ENCODE data around the gene STARD5.

The STARD5 gene

GRCh38 chr15:81289910-81290309 is 34.0 kb downstream of the STARD5 start:
- no peak overlapping the region for H3K27ac ChIP-seq
- no peak for TF ChIP-seq CTCF (conservative IDR thresholded peaks at IDR 0.05)
- TF ChIP-seq ZFX (IDR thresholded peaks at IDR 0.05) = no peak

GRCh38 chr15:81288616-81289015 is 35.3 kb downstream of the STARD5 start:
- no peak for TF ChIP-seq CTCF (conservative IDR thresholded peaks at IDR 0.05)
- no peak for TF ChIP-seq ZFX (IDR thresholded peaks at IDR 0.05)
- no peak overlapping the region for H3K27ac ChIP-seq

GRCh38 chr15:81288040-81288439 is 35.9 kb downstream of the STARD5 start:
- no peak overlapping the region for H3K27ac ChIP-seq

GRCh38 chr15:81286621-81287121 is 37.3 kb downstream of the STARD5 start:
- no peak overlapping the region for H3K27ac ChIP-seq
- TF ChIP-seq CTCF (conservative IDR thresholded peaks at IDR 0.05) = no peak
- no peak for TF ChIP-seq ZFX (IDR thresholded peaks at IDR 0.05)

More at GRCh38 chr15:81288040-81288439, 35.9 kb downstream of the STARD5 start:
- no peak for TF ChIP-seq CTCF (conservative IDR thresholded peaks at IDR 0.05)
- TF ChIP-seq ZFX (IDR thresholded peaks at IDR 0.05) = no peak

- no peak overlapping the region for H3K27ac ChIP-seq
- no peak for TF ChIP-seq CTCF (conservative IDR thresholded peaks at IDR 0.05)
- TF ChIP-seq ZFX (IDR thresholded peaks at IDR 0.05) = no peak
These were observed 38.5 kb downstream of the STARD5 start for GRCh38 chr15:81285461-81285860.

- no peak overlapping the region for H3K27ac ChIP-seq
- TF ChIP-seq CTCF (conservative IDR thresholded peaks at IDR 0.05) (no peak), ZFX (IDR thresholded peaks at IDR 0.05) (no peak)
These were observed 39.5 kb downstream of the STARD5 start for GRCh38 chr15:81284256-81285031.

GRCh38 chr15:81282911-81283310 is 41.0 kb downstream of the STARD5 start:
- H3K27ac ChIP-seq = no peak overlapping the region; the same call in 1 of the 2 replicates
- no peak for TF ChIP-seq CTCF (conservative IDR thresholded peaks at IDR 0.05)
- TF ChIP-seq ZFX (IDR thresholded peaks at IDR 0.05) = no peak

All from C4-2B (cell line).